IPS-20b (cell line): ENCODE results near the gene RAB23.

Experiments used
- H3K27ac ChIP-seq: one replicate; pipeline ENCODE4 v1.5.1; 2013; ENCODE audit warnings: low read length
- H3K27me3 ChIP-seq: 2 replicates; pipeline ENCODE4 v1.6.1; 2013; ENCODE audit warnings: mild to moderate bottlenecking, low read length, inconsistent platforms; ENCODE audit not compliant: insufficient read depth
- H3K36me3 ChIP-seq: 2 replicates; pipeline ENCODE4 v1.6.1; 2013; ENCODE audit warnings: low read depth, mild to moderate bottlenecking, inconsistent platforms, low read length, moderate library complexity; ENCODE audit not compliant: insufficient read depth
- H3K4me1 ChIP-seq: 2 replicates; pipeline ENCODE4 v1.6.1; 2013; ENCODE audit warnings: mild to moderate bottlenecking, control low read depth, inconsistent platforms, low read length, moderate library complexity; ENCODE audit not compliant: insufficient read depth
- H3K4me3 ChIP-seq: 2 replicates; pipeline ENCODE4 v1.5.1; 2013; ENCODE audit warnings: mild to moderate bottlenecking, low read length, inconsistent platforms
- H3K9ac ChIP-seq: 2 replicates; pipeline ENCODE4 v1.6.1; 2013; ENCODE audit warnings: low read depth, mild to moderate bottlenecking, inconsistent platforms, low read length, moderate library complexity
- H3K9me3 ChIP-seq: 2 replicates; pipeline ENCODE4 v1.6.1; 2013; ENCODE audit warnings: mild to moderate bottlenecking, low read depth, low read length, inconsistent platforms; ENCODE audit not compliant: insufficient read depth

Gene RAB23

DNA sequence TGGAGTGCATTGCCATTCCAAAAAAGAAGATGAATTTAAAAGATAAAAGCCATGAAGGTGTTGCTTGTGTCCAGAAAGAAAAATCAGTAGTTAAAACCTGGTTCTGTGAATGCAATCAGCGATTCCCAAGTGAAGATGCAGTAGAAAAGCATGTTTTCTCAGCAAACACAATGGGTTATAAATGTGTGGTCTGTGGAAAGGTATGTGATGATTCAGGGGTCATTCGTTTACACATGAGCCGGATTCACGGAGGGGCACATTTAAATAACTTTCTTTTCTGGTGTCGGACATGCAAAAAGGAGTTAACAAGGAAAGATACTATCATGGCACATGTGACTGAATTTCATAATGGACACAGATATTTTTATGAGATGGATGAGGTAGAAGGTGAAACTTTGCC is 74.7 kb downstream of the RAB23 start:
- Histone ChIP-seq H3K9me3 (no peaks in the 10 kb centered on the region), H3K36me3 (peaks cover 61% of the 10 kb centered on the region), H3K4me3 (no peak overlapping the region), H3K27me3 (no peaks in the 10 kb centered on the region), H3K9ac (no peak overlapping the region), H3K27ac (no peak overlapping the region), H3K4me1 (no peaks in the 10 kb centered on the region)

DNA sequence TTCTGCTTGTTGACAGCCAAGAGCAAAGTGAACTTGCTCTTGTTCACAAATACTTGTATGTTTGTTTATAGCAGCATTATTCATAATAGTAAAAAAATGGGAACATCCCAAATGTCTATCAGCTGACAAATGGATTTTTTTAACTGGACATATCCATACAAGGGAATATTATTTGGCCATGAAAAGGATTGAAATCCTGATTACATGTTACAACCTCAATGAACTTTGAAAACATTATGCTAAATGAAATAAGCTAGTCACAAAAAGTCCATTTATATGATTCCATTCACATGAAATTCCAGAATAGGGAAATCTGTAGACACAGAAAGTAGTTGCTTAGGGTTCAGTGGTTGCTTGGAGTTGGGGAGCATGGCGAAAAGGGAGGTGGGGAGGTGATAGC is 78.4 kb downstream of the RAB23 start:
- Histone ChIP-seq H3K4me3 (no peak overlapping the region), H3K9me3 (no peaks in the 10 kb centered on the region), H3K27ac (no peak overlapping the region), H3K4me1 (no peaks in the 10 kb centered on the region), H3K27me3 (no peaks in the 10 kb centered on the region), H3K36me3 (peaks cover 45% of the 10 kb centered on the region), H3K9ac (no peak overlapping the region)

DNA sequence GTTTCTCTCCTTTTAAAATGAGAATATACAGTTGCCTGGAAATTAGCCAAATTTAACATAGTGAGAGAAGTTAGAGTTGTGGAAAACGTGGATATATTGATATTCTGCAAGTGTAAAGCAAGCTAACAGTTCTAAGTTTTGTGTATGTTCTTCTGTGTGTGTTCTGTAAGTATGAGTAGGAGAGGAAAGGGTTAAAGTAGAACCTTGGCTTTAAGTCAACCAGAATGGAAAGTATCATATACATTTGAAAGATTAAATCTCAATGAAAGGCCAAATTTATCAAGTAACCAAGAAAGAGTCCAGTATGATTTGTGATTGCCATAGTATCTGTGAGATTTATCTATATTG is 80.0 kb downstream of the RAB23 start:
- Histone ChIP-seq H3K4me1 (no peaks in the 10 kb centered on the region), H3K9ac (no peak overlapping the region), H3K9me3 (no peaks in the 10 kb centered on the region), H3K27ac (no peak overlapping the region), H3K36me3 (peaks cover 34% of the 10 kb centered on the region), H3K27me3 (no peaks in the 10 kb centered on the region), H3K4me3 (no peak overlapping the region)

DNA sequence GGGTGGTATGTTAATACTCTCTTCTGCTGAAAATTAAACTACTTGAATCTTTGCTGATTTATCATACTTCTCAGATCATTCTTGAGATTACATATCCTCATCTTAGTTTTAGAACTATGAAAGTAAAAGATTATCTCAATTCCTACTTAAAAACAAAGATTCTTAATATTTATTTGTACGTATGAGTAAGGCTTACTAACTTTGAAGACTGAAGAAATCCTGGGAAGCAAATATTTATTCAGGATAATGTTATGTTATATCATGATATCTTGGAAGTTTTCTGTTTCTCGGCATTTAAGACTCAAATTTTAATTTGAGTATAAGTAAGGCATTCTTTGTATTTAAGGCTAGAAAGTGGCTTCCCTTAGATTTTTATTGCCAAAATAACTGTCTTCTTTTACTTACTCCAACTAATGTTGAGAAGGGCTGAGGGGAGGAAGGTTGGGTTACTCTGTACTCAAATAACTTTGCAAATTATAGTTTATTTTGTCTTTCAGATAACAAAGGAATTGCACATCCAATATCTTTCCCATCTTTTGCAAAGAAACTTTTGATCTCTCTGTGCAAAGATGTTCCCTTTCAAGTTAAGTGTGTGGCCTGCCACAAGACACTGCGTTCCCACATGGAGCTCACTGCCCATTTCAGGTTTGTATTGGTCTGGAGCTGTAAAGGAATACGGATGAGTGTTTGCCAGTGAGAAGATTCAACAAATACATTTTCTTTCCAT is 80.5 kb downstream of the RAB23 start:
- no peaks in the 10 kb centered on the region for H3K27me3 ChIP-seq
- H3K9ac ChIP-seq, result no peak overlapping the region
- H3K4me1 ChIP-seq, result no peaks in the 10 kb centered on the region
- no peak overlapping the region for H3K27ac ChIP-seq
- H3K36me3 ChIP-seq, result peaks cover 34% of the 10 kb centered on the region
- H3K9me3 ChIP-seq, result no peaks in the 10 kb centered on the region
- no peak overlapping the region for H3K4me3 ChIP-seq

DNA sequence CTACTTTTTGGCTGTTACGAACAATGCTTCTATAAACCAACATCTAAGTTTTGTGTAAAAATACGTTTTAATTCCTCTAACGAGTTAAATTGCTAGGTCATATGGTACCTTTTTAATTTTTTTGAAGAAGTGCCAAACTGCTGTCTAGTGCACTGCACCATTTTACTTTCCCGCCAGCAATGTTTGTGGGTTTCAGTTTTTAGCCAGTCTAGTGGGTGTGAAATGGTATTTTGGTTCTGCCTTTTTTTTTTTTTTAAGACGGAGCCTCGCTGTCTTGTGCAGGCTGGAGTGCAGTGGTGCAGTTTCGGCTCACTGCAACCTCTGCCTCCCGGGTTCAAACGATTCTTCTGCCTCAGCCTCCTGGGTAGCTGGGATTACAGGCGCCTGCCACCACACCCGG is 84.1 kb downstream of the RAB23 start:
- H3K4me1 ChIP-seq, result no peaks in the 10 kb centered on the region
- H3K4me3 ChIP-seq, result no peak overlapping the region
- no peak overlapping the region for H3K9ac ChIP-seq
- no peaks in the 10 kb centered on the region for H3K9me3 ChIP-seq
- peaks cover 53% of the 10 kb centered on the region for H3K36me3 ChIP-seq
- H3K27me3 ChIP-seq, result no peaks in the 10 kb centered on the region
- H3K27ac ChIP-seq, result no peak overlapping the region

DNA sequence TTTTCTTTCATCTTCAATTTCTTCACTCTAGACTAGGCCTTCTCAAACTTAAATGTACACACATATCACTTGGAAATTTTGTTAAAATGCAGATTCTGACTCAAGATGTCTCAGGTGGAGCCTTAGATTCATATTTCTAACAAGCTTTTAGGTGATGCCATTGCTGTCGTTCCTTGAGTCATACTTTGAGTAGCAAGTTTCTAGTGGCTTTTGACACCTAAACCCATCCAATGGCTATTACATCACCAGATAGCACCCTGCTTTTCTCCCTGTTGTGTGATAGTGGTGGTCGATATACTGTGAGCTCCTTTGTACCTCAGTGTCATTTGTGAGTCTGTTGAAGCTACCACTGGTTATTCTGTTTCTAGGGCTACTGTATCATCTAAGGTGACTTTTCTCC is 84.8 kb downstream of the RAB23 start:
- H3K27me3 ChIP-seq, result no peaks in the 10 kb centered on the region
- peaks cover 49% of the 10 kb centered on the region for H3K36me3 ChIP-seq
- no peaks in the 10 kb centered on the region for H3K4me1 ChIP-seq
- H3K9ac ChIP-seq, result no peak overlapping the region
- no peak overlapping the region for H3K4me3 ChIP-seq
- H3K27ac ChIP-seq, result no peak overlapping the region
- H3K9me3 ChIP-seq, result no peaks in the 10 kb centered on the region
